Measurements from ENCODE around the gene NELFCD. TPM values are rescaled to one million over a fixed set of nuclear protein-coding genes. Genes with fewer than 3 reads are reported as not detected.

NELFCD gene
- total RNA-seq, 1 donor from 2014 or later, result 85.7 TPM

GRCh38 chr20:58986286-58986967 is 5.4 kb downstream of the NELFCD start:
- no peak for DNase-seq (ENCODE audit: extremely low spot score in 2 of 2)
- no peaks in the 10 kb centered on the region for H3K9me3 ChIP-seq
- H3K36me3 ChIP-seq, result peaks cover 8 to 52% of the 10 kb centered on the region in 2 donors
- H3K4me1 ChIP-seq, result peaks cover 39% of the 10 kb centered on the region
- no peak overlapping the region for H3K4me3 ChIP-seq
- intact Hi-C loops (cut with DNase I), result no loop called here
- TF ChIP-seq POLR2AphosphoS5 (IDR thresholded peaks at IDR 0.05; ENCODE audit: insufficient read depth in 1 of 2, low read depth in 1 of 2), result no peak
- no peak for TF ChIP-seq CTCF (IDR thresholded peaks at IDR 0.05)
- TF ChIP-seq POLR2A (IDR thresholded peaks at IDR 0.05), result no peak
- H3K27me3 ChIP-seq, result no peaks in the 10 kb centered on the region
- no peak overlapping the region for H3K27ac ChIP-seq

GRCh38 chr20:58986968-58987517 is 6.0 kb downstream of the NELFCD start:
- Histone ChIP-seq H3K4me3 (no peak overlapping the region), H3K4me1 (peaks cover 35% of the 10 kb centered on the region), H3K9me3 (no peaks in the 10 kb centered on the region), H3K27ac (no peak overlapping the region), H3K36me3 (peaks cover 8 to 58% of the 10 kb centered on the region in 2 donors), H3K27me3 (no peaks in the 10 kb centered on the region)
- TF ChIP-seq POLR2A (IDR thresholded peaks at IDR 0.05), result no peak
- TF ChIP-seq CTCF (IDR thresholded peaks at IDR 0.05), result no peak
- TF ChIP-seq POLR2AphosphoS5 (IDR thresholded peaks at IDR 0.05; ENCODE audit: insufficient read depth in 1 of 2, low read depth in 1 of 2), result no peak
- DNase-seq (ENCODE audit: extremely low spot score in 2 of 2), result no peak
- intact Hi-C loops (cut with DNase I), result no loop called here

GRCh38 chr20:58987790-58988564 is 6.9 kb downstream of the NELFCD start:
- intact Hi-C loops (cut with DNase I), result no loop called here

GRCh38 chr20:58988565-58988882 is 7.5 kb downstream of the NELFCD start:
- no peak overlapping the region for H3K27ac ChIP-seq
- TF ChIP-seq POLR2AphosphoS5 (IDR thresholded peaks at IDR 0.05; ENCODE audit: insufficient read depth in 1 of 2, low read depth in 1 of 2) (no peak), CTCF (IDR thresholded peaks at IDR 0.05) (no peak), POLR2A (IDR thresholded peaks at IDR 0.05) (no peak)

More at GRCh38 chr20:58987790-58988564, 6.9 kb downstream of the NELFCD start:
- DNase-seq (ENCODE audit: extremely low spot score in 2 of 2), result no peak
- TF ChIP-seq CTCF (IDR thresholded peaks at IDR 0.05) (no peak), POLR2AphosphoS5 (IDR thresholded peaks at IDR 0.05; ENCODE audit: insufficient read depth in 1 of 2, low read depth in 1 of 2) (no peak), POLR2A (IDR thresholded peaks at IDR 0.05) (no peak)
- Histone ChIP-seq H3K36me3 (peaks cover 8 to 65% of the 10 kb centered on the region in 2 donors), H3K9me3 (no peaks in the 10 kb centered on the region), H3K27me3 (no peaks in the 10 kb centered on the region), H3K4me1 (peaks cover 25% of the 10 kb centered on the region), H3K4me3 (no peak overlapping the region), H3K27ac (no peak overlapping the region)

More at GRCh38 chr20:58988565-58988882, 7.5 kb downstream of the NELFCD start:
- no peak for DNase-seq (ENCODE audit: extremely low spot score in 2 of 2)
- H3K9me3 ChIP-seq, result no peaks in the 10 kb centered on the region
- no peaks in the 10 kb centered on the region for H3K27me3 ChIP-seq
- no peak overlapping the region for H3K4me3 ChIP-seq
- H3K36me3 ChIP-seq, result peaks cover 8 to 70% of the 10 kb centered on the region in 2 donors
- peaks cover 20% of the 10 kb centered on the region for H3K4me1 ChIP-seq
- intact Hi-C loops (cut with DNase I), result no loop called here
